ENCODE measurements around the gene NUMB. TPM values are rescaled to one million over a fixed set of nuclear protein-coding genes. Genes with fewer than 3 reads are reported as not detected.

NUMB gene
- 81.7 and 89.1 TPM in 2 replicates for total RNA-seq

DNA sequence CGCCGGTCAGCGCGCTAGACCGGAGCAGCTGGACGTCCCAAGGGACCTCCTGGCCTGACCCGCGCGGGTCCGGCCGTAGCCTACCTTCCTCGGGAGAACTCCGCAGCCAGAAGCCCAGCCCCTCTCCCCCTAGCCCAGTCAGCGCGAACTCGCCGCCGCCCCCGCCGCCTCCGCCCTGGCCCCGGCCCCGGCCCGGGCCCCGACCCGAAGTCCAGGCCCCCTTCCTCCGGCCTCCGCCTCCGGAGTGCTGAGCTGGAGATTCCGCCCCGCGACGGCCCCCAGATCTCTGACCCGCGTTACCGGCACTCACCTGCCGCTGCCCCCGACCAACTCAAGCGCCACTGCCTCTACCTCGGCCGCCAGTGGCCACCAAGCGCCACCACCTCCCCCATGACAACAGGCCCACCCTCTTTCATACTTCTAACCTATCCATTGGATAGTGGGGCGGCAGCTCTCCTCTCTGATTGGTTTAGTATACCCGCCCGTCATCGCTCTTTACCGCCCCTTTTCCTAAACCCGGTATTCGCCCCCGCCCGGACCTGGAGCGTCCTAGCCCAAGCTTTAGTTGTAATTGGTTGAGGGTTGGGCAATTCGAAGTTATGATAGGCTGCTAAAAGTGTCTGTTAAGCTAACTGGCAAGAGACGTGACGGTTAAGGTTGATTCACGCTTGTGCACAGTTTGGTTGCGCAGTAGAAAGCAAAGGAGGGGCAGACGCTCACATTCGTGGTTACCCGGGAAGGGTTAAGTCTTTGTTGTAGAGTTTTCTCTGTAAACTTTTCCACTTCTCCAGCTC, at the start of gene NUMB:
Gene NUMB, minus strand, starts transcription at position 364 of the 794 bp plus-strand sequence. CDS start 102,795 bp downstream, outside the sequence.

DNA sequence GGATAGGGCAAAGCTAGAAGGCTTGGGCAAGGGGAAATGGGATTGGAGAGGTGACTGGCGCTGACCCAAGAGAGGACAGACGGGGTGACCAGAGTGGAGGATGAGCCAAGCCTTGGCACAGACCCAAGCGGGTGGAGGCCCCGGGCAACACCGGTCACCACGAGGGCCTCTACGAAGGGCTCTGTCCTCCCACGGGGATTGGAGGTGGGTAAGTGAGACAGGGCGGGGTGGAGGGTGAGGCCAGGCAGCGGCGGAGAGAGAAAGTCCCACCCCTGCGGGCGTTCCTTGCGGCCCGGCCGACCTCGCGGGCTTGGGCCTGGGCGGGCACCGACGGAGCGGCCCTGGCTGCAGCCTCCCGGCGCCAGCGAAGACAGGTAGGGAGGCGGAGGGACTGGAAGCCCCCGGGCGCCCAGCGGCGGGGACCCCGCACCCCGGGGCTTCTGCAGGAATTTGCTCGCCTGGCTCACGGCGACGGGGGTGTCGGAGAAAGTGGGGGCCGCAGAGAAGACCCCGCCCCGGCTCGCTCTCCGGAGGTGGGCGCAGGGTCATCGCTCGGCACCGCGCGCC, 221.0 kb downstream of the NUMB start, which contains the start of gene PAPLN:
Gene PAPLN, plus strand, starts transcription at position 288 of the 567 bp plus-strand sequence. CDS start 2,273 bp downstream, outside the sequence.

Small RNAs within 50 kb of the gene (small RNA-seq; reads per million reads assigned to genes)
- not detected for gene RNU6-419P

Other genes with a start within 250 kb of the NUMB start
- gene PAPLN, start 221.0 kb downstream of the NUMB start, total RNA-seq, result 10.1 and 11.4 TPM in 2 replicates
- 23.4 and 26.1 TPM in 2 replicates for gene RIOX1, start 32.4 kb upstream of the NUMB start, total RNA-seq
- gene ACOT1, start 78.6 kb upstream of the NUMB start, total RNA-seq, result 0.33 and 7.4 TPM in 2 replicates
- gene HEATR4, start 100.4 kb upstream of the NUMB start, total RNA-seq, result 0.19 TPM in 1 of 2 replicates, not detected in the other
- 8.8 and 13.5 TPM in 2 replicates for gene ACOT2, start 110.7 kb upstream of the NUMB start, total RNA-seq
- under 0.01 and 0.38 TPM in 2 replicates for gene ACOT4, start 133.3 kb upstream of the NUMB start, total RNA-seq
- gene ACOT6, start 154.0 kb upstream of the NUMB start, total RNA-seq, result 0.29 TPM in 1 of 2 replicates, not detected in the other
- 5.2 and 7.5 TPM in 2 replicates for gene DNAL1, start 186.4 kb upstream of the NUMB start, total RNA-seq

Data from vein endothelial cell (primary cell).